OCI-LY3 (cell line): ENCODE measurements around the gene CEBPB.

Experiments used
- H2AFZ ChIP-seq: fragments of 200-600, 300-600 bp; shearing (Covaris generic); 2 replicates; pipeline ENCODE4 v1.6.0; 2014; ENCODE audit warnings: antibody characterized with exemption, low read depth, low read length
- H3K27ac ChIP-seq: fragments of 200-600, 300-600 bp; sonication (generic); 2 replicates; pipeline ENCODE4 v1.5.1; 2014; ENCODE audit warnings: mild to moderate bottlenecking, low read length, moderate library complexity, mixed read lengths
- H3K27me3 ChIP-seq: fragments of 200-600, 300-600 bp; sonication (generic); 2 replicates; pipeline ENCODE4 v1.6.1; 2014; ENCODE audit warnings: low read depth, low read length, mixed read lengths
- H3K36me3 ChIP-seq: fragments of 200-600, 300-600 bp; sonication (generic); replicated peaks from 2 replicates; pipeline ENCODE3; 2014; ENCODE audit warnings: low read depth, low read length, mixed read lengths
- H3K4me1 ChIP-seq: fragments of 300-600, 200-600 bp; sonication (generic); 2 replicates; pipeline ENCODE4 v1.6.1; 2014; ENCODE audit warnings: low read length, mixed read lengths
- H3K4me2 ChIP-seq: fragments of 200-600, 300-600 bp; sonication (generic); 2 replicates; pipeline ENCODE4 v1.6.1; 2014; ENCODE audit warnings: low read length, mixed read lengths
- H3K4me3 ChIP-seq: fragments of 300-600, 200-600 bp; sonication (generic); 2 replicates; pipeline ENCODE4 v1.5.1; 2014; ENCODE audit warnings: antibody characterized with exemption, mild to moderate bottlenecking, low read length, moderate library complexity
- H3K79me2 ChIP-seq: fragments of 300-600, 200-600 bp; shearing (Covaris generic); 2 replicates; pipeline ENCODE4 v1.6.1; 2014; ENCODE audit warnings: mild to moderate bottlenecking, low read length, mixed read lengths
- H3K9ac ChIP-seq: fragments of 300-600, 200-600 bp; shearing (Covaris generic); 2 replicates; pipeline ENCODE4 v1.6.0; 2014; ENCODE audit warnings: mild to moderate bottlenecking, low read length, moderate library complexity
- H3K9me3 ChIP-seq: fragments of 200-600, 300-600 bp; shearing (Covaris generic); 2 replicates; pipeline ENCODE4 v1.6.1; 2014; ENCODE audit warnings: low read length, mixed read lengths; ENCODE audit not compliant: insufficient read depth
- H4K20me1 ChIP-seq: fragments of 200-600, 300-600 bp; sonication (generic); 2 replicates; pipeline ENCODE4 v1.6.1; 2016; ENCODE audit warnings: low read length, mixed read lengths; ENCODE audit not compliant: insufficient read depth
- CTCF ChIP-seq: fragments of 200-600, 300-600 bp; sonication (generic); IDR thresholded peaks from 2 replicates; pipeline ENCODE4 v1.5.1; 2014; ENCODE audit warnings: antibody characterized with exemption, low read length, low read depth
- EZH2phosphoT487 ChIP-seq: fragments of 200-600 bp; shearing (Covaris generic); IDR thresholded peaks from 2 replicates; pipeline ENCODE4 v1.6.1; 2018; ENCODE audit warnings: antibody characterized with exemption, mixed run types, low read depth

CEBPB gene

GRCh38 chr20:50224052-50224451, 33.4 kb downstream of the CEBPB start:
- no peaks in the 10 kb centered on the region for H3K9me3 ChIP-seq
- no peak overlapping the region for H3K4me2 ChIP-seq
- H2AFZ ChIP-seq, result no peak overlapping the region; the same call in 1 of the 2 replicates
- TF ChIP-seq EZH2phosphoT487, result no peak
- no peak for TF ChIP-seq CTCF
- no peaks in the 10 kb centered on the region for H4K20me1 ChIP-seq
- H3K27ac ChIP-seq, result no peak overlapping the region
- H3K27me3 ChIP-seq, result no peaks in the 10 kb centered on the region
- no peak overlapping the region for H3K9ac ChIP-seq
- peaks cover 2% of the 10 kb centered on the region for H3K4me1 ChIP-seq
- no peaks in the 10 kb centered on the region for H3K79me2 ChIP-seq
- H3K4me3 ChIP-seq, result no peak overlapping the region
- H3K36me3 ChIP-seq, result no peaks in the 10 kb centered on the region

- Histone ChIP-seq H3K4me1 (no peaks in the 10 kb centered on the region), H3K9me3 (no peaks in the 10 kb centered on the region), H3K36me3 (no peaks in the 10 kb centered on the region), H3K4me3 (no peak overlapping the region), H3K9ac (no peak overlapping the region), H4K20me1 (no peaks in the 10 kb centered on the region), H3K4me2 (no peak overlapping the region), H3K79me2 (no peaks in the 10 kb centered on the region), H3K27me3 (no peaks in the 10 kb centered on the region), H2AFZ (no peak overlapping the region; the same call in 1 of the 2 replicates), H3K27ac (no peak overlapping the region)
- TF ChIP-seq CTCF, result no peak; the same call in 1 of the 2 replicates
- TF ChIP-seq EZH2phosphoT487, result no peak
Measured at GRCh38 chr20:50224531-50225255, 34.1 kb downstream of the CEBPB start.

- no peaks in the 10 kb centered on the region for H4K20me1 ChIP-seq
- H3K9me3 ChIP-seq, result no peaks in the 10 kb centered on the region
- H3K27me3 ChIP-seq, result no peaks in the 10 kb centered on the region
- no peak overlapping the region for H3K4me2 ChIP-seq
- H3K4me1 ChIP-seq, result peaks cover 4% of the 10 kb centered on the region; the same call in 1 of the 2 replicates
- no peak overlapping the region for H3K4me3 ChIP-seq
- H3K9ac ChIP-seq, result no peak overlapping the region
- no peak overlapping the region for H3K27ac ChIP-seq
- no peak for TF ChIP-seq CTCF
- TF ChIP-seq EZH2phosphoT487, result no peak
- no peaks in the 10 kb centered on the region for H3K79me2 ChIP-seq
- no peaks in the 10 kb centered on the region for H3K36me3 ChIP-seq
- no peak overlapping the region for H2AFZ ChIP-seq
Measured at GRCh38 chr20:50226093-50226974, 35.7 kb downstream of the CEBPB start.

GRCh38 chr20:50227506-50227905, 36.9 kb downstream of the CEBPB start:
- Histone ChIP-seq H3K4me2 (no peak overlapping the region), H3K79me2 (no peaks in the 10 kb centered on the region)

More at GRCh38 chr20:50227506-50227905, 36.9 kb downstream of the CEBPB start:
- no peaks in the 10 kb centered on the region for H3K27me3 ChIP-seq
- H3K36me3 ChIP-seq, result no peaks in the 10 kb centered on the region
- no peak overlapping the region for H3K27ac ChIP-seq
- no peak overlapping the region for H2AFZ ChIP-seq
- no peak overlapping the region for H3K9ac ChIP-seq
- TF ChIP-seq CTCF, result no peak
- TF ChIP-seq EZH2phosphoT487, result no peak
- no peaks in the 10 kb centered on the region for H4K20me1 ChIP-seq
- H3K9me3 ChIP-seq, result no peaks in the 10 kb centered on the region
- H3K4me3 ChIP-seq, result no peak overlapping the region
- peaks cover 4% of the 10 kb centered on the region; the same call in 1 of the 2 replicates for H3K4me1 ChIP-seq
